Fibroblast of villous mesenchyme (primary cell): ENCODE data around the gene DNAJC16. TPM values are rescaled to one million over a fixed set of nuclear protein-coding genes. Genes with fewer than 3 reads are reported as not detected.

ENCODE experiments used
- DNase-seq: peaks from one replicate; pipeline ENCODE4 v3.0.0-alpha.2; 2010; ENCODE audit warnings: low read depth
- H3K4me3 ChIP-seq: 2 replicates; pipeline ENCODE4 v1.5.1; 2011; ENCODE audit warnings: low read depth, mild to moderate bottlenecking, low read length
- total RNA-seq: library from RNA; depleted of rRNA; stranded (reverse); fragments of >200 nt; gene quantifications from 2 replicates; pipeline ENCODE4 v1.2.3, GENCODE V29; 2012
- TF ChIP-seq, protein P1 (sequence below): IDR thresholded peaks from 2 replicates; pipeline ENCODE4 v1.5.1; 2012; ENCODE audit warnings: low read depth, mild to moderate bottlenecking, low read length; ENCODE audit not compliant: insufficient read depth

DNAJC16 gene
- total RNA-seq, 1 donor: 27.2 TPM

GRCh38 chr1:15531003-15531402 lies 4.4 kb downstream of the DNAJC16 start:
- no peak for DNase-seq
- TF ChIP-seq, protein P1, sequence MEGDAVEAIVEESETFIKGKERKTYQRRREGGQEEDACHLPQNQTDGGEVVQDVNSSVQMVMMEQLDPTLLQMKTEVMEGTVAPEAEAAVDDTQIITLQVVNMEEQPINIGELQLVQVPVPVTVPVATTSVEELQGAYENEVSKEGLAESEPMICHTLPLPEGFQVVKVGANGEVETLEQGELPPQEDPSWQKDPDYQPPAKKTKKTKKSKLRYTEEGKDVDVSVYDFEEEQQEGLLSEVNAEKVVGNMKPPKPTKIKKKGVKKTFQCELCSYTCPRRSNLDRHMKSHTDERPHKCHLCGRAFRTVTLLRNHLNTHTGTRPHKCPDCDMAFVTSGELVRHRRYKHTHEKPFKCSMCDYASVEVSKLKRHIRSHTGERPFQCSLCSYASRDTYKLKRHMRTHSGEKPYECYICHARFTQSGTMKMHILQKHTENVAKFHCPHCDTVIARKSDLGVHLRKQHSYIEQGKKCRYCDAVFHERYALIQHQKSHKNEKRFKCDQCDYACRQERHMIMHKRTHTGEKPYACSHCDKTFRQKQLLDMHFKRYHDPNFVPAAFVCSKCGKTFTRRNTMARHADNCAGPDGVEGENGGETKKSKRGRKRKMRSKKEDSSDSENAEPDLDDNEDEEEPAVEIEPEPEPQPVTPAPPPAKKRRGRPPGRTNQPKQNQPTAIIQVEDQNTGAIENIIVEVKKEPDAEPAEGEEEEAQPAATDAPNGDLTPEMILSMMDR: no peak
- H3K4me3 ChIP-seq: no peak overlapping the region

DNA sequence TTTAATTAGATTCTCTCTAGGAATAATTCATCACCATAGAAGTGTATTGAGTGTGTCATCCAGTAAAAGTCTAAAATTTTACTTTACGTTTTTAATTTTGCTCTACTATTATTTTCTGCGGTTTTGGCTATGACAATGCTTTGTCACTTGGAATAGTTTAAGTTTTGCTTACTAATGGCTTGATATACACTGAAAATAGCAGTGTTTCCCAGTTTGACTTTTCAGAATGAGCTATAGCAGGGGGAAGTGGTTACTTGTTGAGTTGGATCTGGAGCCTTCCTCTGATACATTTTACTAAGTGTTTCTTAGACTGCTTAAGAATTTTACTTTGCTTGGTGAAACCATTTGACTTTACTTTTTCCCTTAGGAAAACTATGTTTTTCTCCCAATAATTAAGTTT lies 5.0 kb downstream of the DNAJC16 start:
- TF ChIP-seq, protein P1: no peak
- no peak overlapping the region for H3K4me3 ChIP-seq
- no peak for DNase-seq

DNA sequence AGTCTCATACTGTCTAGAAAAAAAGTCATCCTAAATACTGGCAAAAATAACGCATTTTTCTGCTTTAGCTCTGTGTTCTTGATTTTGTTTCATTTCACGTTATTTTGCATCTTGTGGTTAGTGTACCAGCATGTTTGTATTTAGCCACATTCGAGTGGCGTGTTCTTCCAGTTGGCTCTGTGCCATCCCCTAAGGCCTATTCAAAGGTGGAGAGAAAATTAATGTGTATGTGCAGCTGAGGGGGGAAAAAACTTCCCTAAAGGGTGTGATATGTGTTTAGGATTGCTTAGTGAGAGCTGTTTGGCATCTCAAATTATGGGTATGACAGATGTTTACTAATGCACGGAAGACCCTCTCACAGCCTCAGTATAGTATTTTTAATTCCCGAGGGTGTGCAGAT lies 12.1 kb downstream of the DNAJC16 start:
- no peak for DNase-seq
- H3K4me3 ChIP-seq: no peak overlapping the region
- TF ChIP-seq, protein P1: no peak

GRCh38 chr1:15540186-15540585 lies 13.5 kb downstream of the DNAJC16 start:
- H3K4me3 ChIP-seq: no peak overlapping the region
- peak; percentile 75 for DNase-seq
- TF ChIP-seq, protein P1: no peak

DNA sequence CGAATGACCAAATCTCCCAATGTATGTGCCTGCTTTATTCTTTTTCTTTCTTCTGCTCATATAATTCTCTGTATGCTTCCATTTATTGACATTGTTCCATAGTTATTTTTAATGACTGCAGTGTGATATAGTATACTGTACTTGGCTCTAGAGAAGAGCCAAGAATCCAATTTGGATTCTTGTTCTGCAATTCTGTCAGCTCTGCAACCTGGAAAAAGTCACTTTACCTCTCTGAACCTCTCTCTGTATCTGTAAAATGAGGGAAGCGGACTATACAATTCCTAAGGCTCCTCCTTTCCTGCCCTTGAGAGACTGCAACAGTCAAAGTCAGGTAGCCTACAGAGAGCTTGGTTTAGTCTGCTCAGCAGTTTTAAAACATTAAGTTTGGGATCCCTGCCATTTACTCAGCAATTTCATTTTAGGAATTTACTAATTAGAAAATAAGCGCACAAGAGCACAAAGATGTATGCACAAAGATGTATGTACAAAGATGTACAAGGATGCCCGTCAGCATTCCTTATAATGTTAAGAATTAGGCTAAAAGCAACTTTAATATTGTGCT lies 14.7 kb downstream of the DNAJC16 start:
- no peak overlapping the region for H3K4me3 ChIP-seq
- TF ChIP-seq, protein P1: no peak
- DNase-seq: no peak

GRCh38 chr1:15542388-15543250 lies 16.0 kb downstream of the DNAJC16 start:
- DNase-seq: no peak
- TF ChIP-seq, protein P1: no peak
- H3K4me3 ChIP-seq: no peak overlapping the region
